Measurements from ENCODE around the gene KLF17. TPM values are rescaled to one million over a fixed set of nuclear protein-coding genes. Genes with fewer than 3 reads are reported as not detected.

The KLF17 gene, protein sequence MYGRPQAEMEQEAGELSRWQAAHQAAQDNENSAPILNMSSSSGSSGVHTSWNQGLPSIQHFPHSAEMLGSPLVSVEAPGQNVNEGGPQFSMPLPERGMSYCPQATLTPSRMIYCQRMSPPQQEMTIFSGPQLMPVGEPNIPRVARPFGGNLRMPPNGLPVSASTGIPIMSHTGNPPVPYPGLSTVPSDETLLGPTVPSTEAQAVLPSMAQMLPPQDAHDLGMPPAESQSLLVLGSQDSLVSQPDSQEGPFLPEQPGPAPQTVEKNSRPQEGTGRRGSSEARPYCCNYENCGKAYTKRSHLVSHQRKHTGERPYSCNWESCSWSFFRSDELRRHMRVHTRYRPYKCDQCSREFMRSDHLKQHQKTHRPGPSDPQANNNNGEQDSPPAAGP
- not detected for polyA plus RNA-seq (2013, experiment 1 of 2)
- polyA plus RNA-seq (2013, experiment 2 of 2), result not detected

DNA sequence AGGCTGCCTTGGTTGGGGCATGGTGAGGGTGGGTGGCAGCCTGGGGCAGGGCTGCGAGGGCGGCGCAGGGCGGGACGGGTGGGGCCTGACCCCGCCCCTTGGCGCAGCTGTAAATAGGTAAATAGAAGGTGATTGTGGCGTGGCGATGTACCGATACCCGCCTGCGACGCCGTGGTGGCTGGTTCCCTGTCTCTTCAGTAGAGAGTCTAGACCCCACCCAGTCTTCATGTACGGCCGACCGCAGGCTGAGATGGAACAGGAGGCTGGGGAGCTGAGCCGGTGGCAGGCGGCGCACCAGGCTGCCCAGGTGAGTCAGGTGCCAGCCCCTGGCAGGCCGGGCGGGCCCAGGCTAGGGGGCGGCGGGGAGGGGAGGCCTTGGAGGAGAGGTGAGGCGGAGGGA, at the start of gene KLF17:
TSS of gene KLF17 (plus strand) at position 140 of the 400 bp plus-strand sequence. CDS start at position 227, 87 bp downstream.
- 95% methylated on average over 23 of the region's 25 CpGs for WGBS
- H3K27ac ChIP-seq (ENCODE audit: low read length, poor library complexity, severe bottlenecking), result no peak within 1 kb of the TSS

DNA sequence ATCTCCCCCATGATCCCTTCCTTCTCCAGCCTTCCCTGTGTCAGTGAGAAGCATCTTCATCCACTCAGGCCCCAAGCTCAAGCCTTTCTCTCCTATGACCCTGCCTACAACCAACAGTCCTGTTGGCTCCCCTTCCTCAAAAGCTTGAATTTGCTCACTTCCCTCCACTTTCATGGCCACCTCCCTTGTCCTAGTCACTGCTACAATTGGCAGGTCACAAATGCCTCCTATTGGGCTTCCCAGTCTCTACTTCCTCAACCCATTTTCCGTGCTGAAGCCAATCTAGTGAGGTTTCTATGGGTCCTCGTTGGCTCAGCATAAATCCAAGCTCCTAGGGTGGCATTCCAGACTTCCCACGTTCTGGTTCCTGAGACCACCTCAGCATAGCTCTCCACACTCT, 47.2 kb upstream of the KLF17 start:
- Histone ChIP-seq H3K14ac (ENCODE audit: low read length in 2 of 2) (no peak overlapping the region), H3K9ac (ENCODE audit: low read length) (no peak overlapping the region), H3K4me3 (ENCODE audit: insufficient read depth in 1 of 2, low read depth in 1 of 2, low read length in 2 of 2) (no peak overlapping the region), H3K27ac (ENCODE audit: low read length, poor library complexity, severe bottlenecking) (no peak overlapping the region), H3K23ac (ENCODE audit: low read length in 2 of 2) (no peak overlapping the region), H3K4me1 (ENCODE audit: control insufficient read depth, insufficient read depth, low read depth, low read length) (peaks cover 20% of the 10 kb centered on the region), H3K4me2 (ENCODE audit: low read length, poor library complexity, severe bottlenecking) (no peak overlapping the region), H3K36me3 (ENCODE audit: control insufficient read depth in 1 of 2, insufficient read depth in 2 of 2, low read depth in 1 of 2, low read length in 2 of 2) (no peaks in the 10 kb centered on the region), H2BK15ac (ENCODE audit: low read depth, poor library complexity, severe bottlenecking) (no peak overlapping the region), H3K4ac (ENCODE audit: low read depth in 1 of 2, low read length in 2 of 2) (no peak overlapping the region), H3K79me1 (replicated peaks; ENCODE audit: low read length, poor library complexity, severe bottlenecking) (no peaks in the 10 kb centered on the region), H2BK12ac (ENCODE audit: low read length in 2 of 2) (peak overlapping the region in 1 of 2 experiments; percentile 26), H3K27me3 (ENCODE audit: control insufficient read depth in 1 of 2, insufficient read depth in 1 of 2, low read length in 2 of 2) (no peaks in the 10 kb centered on the region), H2AFZ (ENCODE audit: low read depth, low read length) (no peak overlapping the region), H2AK5ac (ENCODE audit: low read length, severe bottlenecking) (peak overlapping the region; percentile 47), H3K18ac (ENCODE audit: low read depth in 1 of 2, low read length in 2 of 2) (no peak overlapping the region), H2BK120ac (ENCODE audit: low read depth, low read length) (no peak overlapping the region), H4K8ac (ENCODE audit: low read length) (no peak overlapping the region), H2BK5ac (ENCODE audit: low read depth, low read length, poor library complexity, severe bottlenecking) (no peak overlapping the region), H3K9me3 (ENCODE audit: control insufficient read depth, low read length) (no peaks in the 10 kb centered on the region), H4K91ac (ENCODE audit: low read length) (no peak overlapping the region)
- DNase-seq, result no peak
- WGBS, result 41% methylated on average over 3 of the region's 3 CpGs

More for the DNA sequence above, at the start of gene KLF17:
- H3K4me2 ChIP-seq (ENCODE audit: low read length, poor library complexity, severe bottlenecking), result no peak within 1 kb of the TSS
- no peak within 1 kb of the TSS for H2BK15ac ChIP-seq (ENCODE audit: low read depth, poor library complexity, severe bottlenecking)
- no peak within 1 kb of the TSS for H3K9ac ChIP-seq (ENCODE audit: low read length)
- H2BK12ac ChIP-seq (ENCODE audit: low read length in 2 of 2), result no peak within 1 kb of the TSS
- no peak within 1 kb of the TSS for H2AK5ac ChIP-seq (ENCODE audit: low read length, severe bottlenecking)
- no peaks in the 10 kb centered on the region for H3K79me1 ChIP-seq (replicated peaks; ENCODE audit: low read length, poor library complexity, severe bottlenecking)
- no peak within 1 kb of the TSS for H4K8ac ChIP-seq (ENCODE audit: low read length)
- no peak for DNase-seq
- H3K14ac ChIP-seq (ENCODE audit: low read length in 2 of 2), result no peak within 1 kb of the TSS
- no peak within 1 kb of the TSS for H2AFZ ChIP-seq (ENCODE audit: low read depth, low read length)
- H3K9me3 ChIP-seq (ENCODE audit: control insufficient read depth, low read length), result no peaks in the 10 kb centered on the region
- no peaks in the 10 kb centered on the region for H3K36me3 ChIP-seq (ENCODE audit: control insufficient read depth in 1 of 2, insufficient read depth in 2 of 2, low read depth in 1 of 2, low read length in 2 of 2)
- no peak within 1 kb of the TSS for H2BK120ac ChIP-seq (ENCODE audit: low read depth, low read length)
- H4K91ac ChIP-seq (ENCODE audit: low read length), result no peak within 1 kb of the TSS
- peaks cover 3 to 8% of the 10 kb centered on the region in 2 experiments for H3K27me3 ChIP-seq (ENCODE audit: control insufficient read depth in 1 of 2, insufficient read depth in 1 of 2, low read length in 2 of 2)
- no peaks in the 10 kb centered on the region for H3K4me1 ChIP-seq (ENCODE audit: control insufficient read depth, insufficient read depth, low read depth, low read length)
- no peak within 1 kb of the TSS for H3K4me3 ChIP-seq (ENCODE audit: insufficient read depth in 1 of 2, low read depth in 1 of 2, low read length in 2 of 2)
- no peak within 1 kb of the TSS for H2BK5ac ChIP-seq (ENCODE audit: low read depth, low read length, poor library complexity, severe bottlenecking)
- H3K18ac ChIP-seq (ENCODE audit: low read depth in 1 of 2, low read length in 2 of 2), result no peak within 1 kb of the TSS
- H3K4ac ChIP-seq (ENCODE audit: low read depth in 1 of 2, low read length in 2 of 2), result no peak within 1 kb of the TSS
- no peak within 1 kb of the TSS for H3K23ac ChIP-seq (ENCODE audit: low read length in 2 of 2)

DNA sequence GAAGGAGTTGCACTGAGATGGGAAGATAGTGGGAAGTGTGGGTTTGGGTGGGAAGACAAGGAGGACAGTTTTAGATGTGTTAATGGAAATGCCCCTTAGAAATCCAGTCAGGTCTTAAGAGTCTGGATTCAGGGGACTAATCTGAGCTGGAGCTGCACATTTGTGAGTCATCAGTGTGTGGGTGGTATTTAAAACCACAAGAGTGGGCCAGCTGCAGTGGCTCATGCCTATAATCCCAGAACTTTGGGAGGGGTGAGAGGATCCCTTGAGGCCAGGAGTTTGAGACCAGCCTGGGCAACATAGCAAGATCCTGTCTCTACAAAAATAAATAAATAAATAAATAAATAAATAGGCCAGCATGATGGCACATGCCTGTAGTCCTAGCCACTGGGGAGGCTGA, 46.4 kb upstream of the KLF17 start:
- Histone ChIP-seq H3K18ac (ENCODE audit: low read depth in 1 of 2, low read length in 2 of 2) (no peak overlapping the region), H2AFZ (ENCODE audit: low read depth, low read length) (no peak overlapping the region), H2BK120ac (ENCODE audit: low read depth, low read length) (no peak overlapping the region), H3K27ac (ENCODE audit: low read length, poor library complexity, severe bottlenecking) (no peak overlapping the region), H3K9me3 (ENCODE audit: control insufficient read depth, low read length) (no peaks in the 10 kb centered on the region), H3K4me2 (ENCODE audit: low read length, poor library complexity, severe bottlenecking) (no peak overlapping the region), H2BK15ac (ENCODE audit: low read depth, poor library complexity, severe bottlenecking) (no peak overlapping the region), H3K4me3 (ENCODE audit: insufficient read depth in 1 of 2, low read depth in 1 of 2, low read length in 2 of 2) (no peak overlapping the region), H3K4me1 (ENCODE audit: control insufficient read depth, insufficient read depth, low read depth, low read length) (peaks cover 20% of the 10 kb centered on the region), H2BK12ac (ENCODE audit: low read length in 2 of 2) (no peak overlapping the region), H2BK5ac (ENCODE audit: low read depth, low read length, poor library complexity, severe bottlenecking) (no peak overlapping the region), H2AK5ac (ENCODE audit: low read length, severe bottlenecking) (no peak overlapping the region), H3K4ac (ENCODE audit: low read depth in 1 of 2, low read length in 2 of 2) (no peak overlapping the region), H3K9ac (ENCODE audit: low read length) (no peak overlapping the region), H3K14ac (ENCODE audit: low read length in 2 of 2) (no peak overlapping the region), H3K79me1 (replicated peaks; ENCODE audit: low read length, poor library complexity, severe bottlenecking) (no peaks in the 10 kb centered on the region), H3K27me3 (ENCODE audit: control insufficient read depth in 1 of 2, insufficient read depth in 1 of 2, low read length in 2 of 2) (no peaks in the 10 kb centered on the region), H3K23ac (ENCODE audit: low read length in 2 of 2) (no peak overlapping the region), H4K91ac (ENCODE audit: low read length) (no peak overlapping the region), H3K36me3 (ENCODE audit: control insufficient read depth in 1 of 2, insufficient read depth in 2 of 2, low read depth in 1 of 2, low read length in 2 of 2) (no peaks in the 10 kb centered on the region), H4K8ac (ENCODE audit: low read length) (no peak overlapping the region)
- peak; percentile 86 for DNase-seq

DNA sequence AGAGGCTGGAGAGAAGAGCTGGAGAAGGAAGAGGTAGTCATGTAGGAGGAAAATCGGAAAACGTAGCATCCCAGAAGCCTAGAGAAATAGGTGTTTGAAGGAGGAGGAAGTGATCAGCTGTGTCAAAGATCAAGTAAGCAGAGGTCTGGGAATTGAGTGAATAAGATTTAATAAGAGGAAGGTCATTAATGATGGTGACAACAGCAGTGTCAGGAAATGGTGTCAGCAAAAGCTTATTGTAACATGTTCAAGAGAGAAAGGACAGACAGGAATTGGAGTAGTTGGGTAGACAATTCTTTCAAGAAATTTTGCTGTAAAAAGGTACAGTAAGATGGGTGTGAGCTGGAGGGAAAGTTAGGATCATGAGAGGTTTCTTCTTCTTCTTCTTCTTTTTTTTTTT, 45.8 kb upstream of the KLF17 start:
- no peak overlapping the region for H3K23ac ChIP-seq (ENCODE audit: low read length in 2 of 2)
- H4K91ac ChIP-seq (ENCODE audit: low read length), result no peak overlapping the region
- no peak overlapping the region for H3K4me3 ChIP-seq (ENCODE audit: insufficient read depth in 1 of 2, low read depth in 1 of 2, low read length in 2 of 2)
- no peak overlapping the region for H3K14ac ChIP-seq (ENCODE audit: low read length in 2 of 2)
- no peak overlapping the region for H3K4ac ChIP-seq (ENCODE audit: low read depth in 1 of 2, low read length in 2 of 2)
- H2BK15ac ChIP-seq (ENCODE audit: low read depth, poor library complexity, severe bottlenecking), result no peak overlapping the region
- no peak for DNase-seq
- no peak overlapping the region for H3K4me2 ChIP-seq (ENCODE audit: low read length, poor library complexity, severe bottlenecking)
- no peaks in the 10 kb centered on the region for H3K9me3 ChIP-seq (ENCODE audit: control insufficient read depth, low read length)
- no peak overlapping the region for H4K8ac ChIP-seq (ENCODE audit: low read length)
- H3K4me1 ChIP-seq (ENCODE audit: control insufficient read depth, insufficient read depth, low read depth, low read length), result peaks cover 18% of the 10 kb centered on the region
- H2AK5ac ChIP-seq (ENCODE audit: low read length, severe bottlenecking), result no peak overlapping the region
- H2AFZ ChIP-seq (ENCODE audit: low read depth, low read length), result no peak overlapping the region
- H3K9ac ChIP-seq (ENCODE audit: low read length), result no peak overlapping the region
- H3K36me3 ChIP-seq (ENCODE audit: control insufficient read depth in 1 of 2, insufficient read depth in 2 of 2, low read depth in 1 of 2, low read length in 2 of 2), result no peaks in the 10 kb centered on the region
- H2BK12ac ChIP-seq (ENCODE audit: low read length in 2 of 2), result no peak overlapping the region
- 86% methylated on average over 2 of the region's 2 CpGs for WGBS
- no peak overlapping the region for H3K27ac ChIP-seq (ENCODE audit: low read length, poor library complexity, severe bottlenecking)
- no peak overlapping the region for H2BK5ac ChIP-seq (ENCODE audit: low read depth, low read length, poor library complexity, severe bottlenecking)
- H2BK120ac ChIP-seq (ENCODE audit: low read depth, low read length), result no peak overlapping the region
- H3K79me1 ChIP-seq (replicated peaks; ENCODE audit: low read length, poor library complexity, severe bottlenecking), result no peaks in the 10 kb centered on the region
- H3K27me3 ChIP-seq (ENCODE audit: control insufficient read depth in 1 of 2, insufficient read depth in 1 of 2, low read length in 2 of 2), result no peaks in the 10 kb centered on the region
- H3K18ac ChIP-seq (ENCODE audit: low read depth in 1 of 2, low read length in 2 of 2), result no peak overlapping the region

All from mesenchymal stem cell (in vitro differentiated cells and primary cell).